ENCODE measurements around the gene KLHL10. TPM values are rescaled to one million over a fixed set of nuclear protein-coding genes. Genes with fewer than 3 reads are reported as not detected.
"Not testable (repeated sequence)": the region's sequence is repeated elsewhere in the genome, so short reads cannot be mapped to it uniquely, and the experiment has no call there.

The KLHL10 gene
- total RNA-seq, 1 experiment from 2014 or later, result not detected

GRCh38 chr17:41813152-41813680, 24.4 kb upstream of the KLHL10 start:
- no peak for DNase-seq (ENCODE audit: low read depth)

GRCh38 chr17:41813699-41814124, 23.9 kb upstream of the KLHL10 start:
- DNase-seq (ENCODE audit: low read depth), result no peak

GRCh38 chr17:41814195-41814594, 23.4 kb upstream of the KLHL10 start:
- DNase-seq (ENCODE audit: low read depth), result no peak

DNA sequence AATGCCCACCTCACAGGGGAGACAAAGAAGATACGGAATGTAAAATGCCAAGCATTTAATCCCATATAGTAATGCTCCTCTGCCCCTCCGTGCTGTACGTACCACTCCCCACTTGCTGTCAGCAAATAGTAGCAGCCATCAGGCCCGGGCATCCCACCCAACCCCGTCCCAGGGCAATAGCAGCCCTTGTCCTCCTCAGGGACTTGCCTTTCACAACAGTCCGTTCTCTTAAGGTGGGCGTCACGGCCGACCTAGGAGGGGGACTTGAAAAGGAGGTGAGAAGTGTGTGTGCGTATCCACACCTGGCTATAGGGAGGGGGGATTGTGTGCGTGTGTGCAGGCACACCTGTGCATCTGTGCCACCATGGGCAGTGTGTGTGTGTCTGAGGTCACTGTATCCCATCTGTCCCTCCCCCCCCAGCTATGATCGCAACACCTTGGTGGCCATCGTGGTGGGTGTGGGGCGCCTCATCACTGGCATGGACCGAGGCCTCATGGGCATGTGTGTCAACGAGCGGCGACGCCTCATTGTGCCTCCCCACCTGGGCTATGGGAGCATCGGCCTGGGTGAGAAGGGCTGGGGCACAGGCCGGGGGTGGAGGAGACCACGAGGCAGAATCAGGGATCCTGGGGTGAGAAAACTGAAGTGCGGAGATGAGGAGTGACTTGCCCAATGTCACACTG, 20.8 kb upstream of the KLHL10 start:
- no peak for DNase-seq (ENCODE audit: low read depth)

GRCh38 chr17:41818024-41818423, 19.6 kb upstream of the KLHL10 start:
- DNase-seq (ENCODE audit: low read depth), result no peak

DNA sequence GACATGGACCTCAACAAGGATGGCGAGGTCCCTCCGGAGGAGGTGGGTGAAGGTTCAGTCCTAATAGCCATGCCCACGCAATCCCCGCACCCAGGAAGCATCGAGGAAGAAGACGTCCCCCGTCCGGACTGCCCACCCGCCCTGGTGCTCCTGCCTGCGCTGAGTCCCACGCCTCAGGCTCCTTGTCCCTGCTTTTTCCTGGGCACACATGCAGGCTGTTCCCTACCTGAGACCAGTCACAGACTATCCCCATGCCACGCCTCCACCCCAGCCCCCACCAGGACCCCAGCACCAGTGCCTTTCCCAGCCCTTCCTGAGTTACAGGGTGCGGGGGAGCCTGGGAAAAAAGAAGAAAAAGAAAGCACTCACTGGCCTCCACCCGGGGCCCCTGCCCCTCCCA, 15.8 kb upstream of the KLHL10 start:
- DNase-seq (ENCODE audit: low read depth), result no peak

GRCh38 chr17:41822216-41823140, 15.1 kb upstream of the KLHL10 start:
- DNase-seq (ENCODE audit: low read depth), result no peak

GRCh38 chr17:41823141-41823524, 14.5 kb upstream of the KLHL10 start:
- DNase-seq (ENCODE audit: low read depth), result no peak

- DNase-seq (ENCODE audit: low read depth), result no peak
These were observed 14.0 kb upstream of the KLHL10 start for GRCh38 chr17:41823580-41823979.

DNA sequence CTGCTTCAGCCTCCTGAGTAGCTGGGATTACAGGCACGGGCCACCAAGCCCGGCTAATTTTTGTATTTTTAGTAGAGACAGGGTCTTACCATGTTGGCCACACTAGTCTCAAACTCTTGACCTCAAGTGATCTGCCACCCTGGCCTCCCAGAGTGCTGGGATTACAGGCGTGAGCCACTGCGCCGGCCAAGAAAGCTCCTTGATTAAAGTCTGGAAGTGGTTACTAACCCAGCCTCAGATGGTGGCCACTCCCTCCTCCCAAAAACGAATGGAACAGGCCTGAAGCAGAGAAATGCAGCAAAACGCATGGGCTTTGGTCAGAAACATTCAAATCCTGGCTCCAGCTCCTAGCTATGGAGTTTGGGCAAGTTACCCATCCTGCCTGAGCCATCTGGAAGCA, 13.5 kb upstream of the KLHL10 start:
- no peak for DNase-seq (ENCODE audit: low read depth)

- DNase-seq (ENCODE audit: low read depth), result no peak
These were observed 12.3 kb upstream of the KLHL10 start for GRCh38 chr17:41825175-41825845.

DNA sequence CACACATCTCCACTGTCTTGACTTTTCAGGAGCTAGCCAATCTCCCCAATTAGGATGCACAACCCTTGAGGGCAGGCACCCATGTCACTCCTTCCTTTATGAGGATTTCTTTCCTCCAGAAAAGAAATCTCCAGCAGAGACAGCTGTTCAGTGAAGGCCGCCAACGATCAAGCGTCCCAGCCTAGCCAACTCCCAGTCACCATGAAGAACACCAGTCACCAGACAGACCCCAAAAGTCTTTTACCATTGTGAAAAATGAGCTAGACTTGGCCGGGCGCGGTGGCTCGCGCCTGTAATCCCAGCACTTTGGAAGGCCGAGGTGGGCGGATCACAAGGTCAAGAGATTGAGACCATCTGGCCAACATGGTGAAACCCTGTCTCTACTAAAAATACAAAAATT, 7.7 kb upstream of the KLHL10 start:
- not testable (repeated sequence) for DNase-seq (ENCODE audit: low read depth)

- no peak for DNase-seq (ENCODE audit: low read depth)
These were observed 2.3 kb upstream of the KLHL10 start for GRCh38 chr17:41835214-41835799.

DNA sequence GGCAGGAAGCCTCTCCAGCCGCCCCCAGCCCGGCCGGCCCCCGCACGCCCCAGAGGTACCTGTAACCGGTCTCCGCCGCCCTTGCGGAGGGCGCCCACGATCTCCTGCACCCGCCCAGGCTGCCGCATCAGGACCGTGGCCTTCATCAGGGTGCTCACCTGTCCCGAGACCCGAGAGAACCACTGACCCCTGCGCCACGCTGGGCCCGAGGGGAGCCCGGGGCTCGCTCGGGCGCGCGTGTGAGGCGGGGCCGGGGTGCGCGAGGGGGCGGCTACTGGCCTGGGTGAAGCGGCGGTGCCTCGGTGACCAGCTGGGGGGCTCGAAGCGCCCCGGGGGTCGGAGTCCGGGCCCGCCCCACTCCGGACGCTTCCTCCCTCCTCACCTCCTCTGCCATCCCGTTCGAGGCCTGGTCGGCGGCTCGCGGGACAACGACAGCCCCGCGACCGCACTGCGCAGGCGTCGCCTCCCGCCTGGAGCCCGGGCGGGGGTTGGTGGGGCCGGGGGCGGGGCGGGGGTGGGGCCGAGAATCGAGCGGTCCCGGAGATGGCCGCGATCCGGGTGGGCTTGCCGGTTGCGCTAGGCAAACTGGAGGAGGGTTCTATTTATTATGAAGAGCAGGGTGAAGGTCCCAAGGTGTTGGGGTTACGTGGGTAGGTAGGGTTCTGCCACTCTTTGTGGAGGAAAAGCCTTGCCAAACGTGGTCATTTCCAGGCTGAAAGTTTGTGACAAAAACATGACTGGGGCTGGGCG, 1.6 kb upstream of the KLHL10 start, which contains the start of gene NT5C3B:
TSS of gene NT5C3B (minus strand) at position 433 of the 750 bp plus-strand sequence. CDS start at position 394, 39 bp downstream.
- DNase-seq (ENCODE audit: low read depth), result peak; percentile 48

GRCh38 chr17:41836550-41837196, 952 bp upstream of the KLHL10 start:
- DNase-seq (ENCODE audit: low read depth), result peak; percentile 14

- DNase-seq (ENCODE audit: low read depth), result not testable (repeated sequence)
These were observed 1.8 kb downstream of the KLHL10 start for GRCh38 chr17:41839448-41839847.

DNA sequence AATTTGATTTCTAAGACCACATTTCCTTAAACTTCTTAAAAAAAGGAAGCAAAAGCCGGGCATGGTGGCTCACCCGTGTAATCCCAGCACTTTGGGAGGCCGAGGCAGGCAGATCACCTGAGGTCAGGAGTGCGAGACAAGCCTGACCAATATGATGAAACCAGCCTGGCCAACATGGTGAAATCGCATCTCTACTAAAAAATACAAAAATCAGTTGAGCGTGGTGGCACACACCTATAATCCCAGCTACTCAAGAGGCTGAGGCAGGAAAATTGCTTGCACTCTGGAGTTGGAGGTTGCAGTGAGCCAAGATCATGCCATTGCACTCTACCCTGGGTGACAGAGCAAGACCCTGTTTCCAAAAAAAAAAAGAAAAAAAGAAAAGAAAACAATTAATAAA, 3.2 kb downstream of the KLHL10 start:
- DNase-seq (ENCODE audit: low read depth), result not testable (repeated sequence)

DNA sequence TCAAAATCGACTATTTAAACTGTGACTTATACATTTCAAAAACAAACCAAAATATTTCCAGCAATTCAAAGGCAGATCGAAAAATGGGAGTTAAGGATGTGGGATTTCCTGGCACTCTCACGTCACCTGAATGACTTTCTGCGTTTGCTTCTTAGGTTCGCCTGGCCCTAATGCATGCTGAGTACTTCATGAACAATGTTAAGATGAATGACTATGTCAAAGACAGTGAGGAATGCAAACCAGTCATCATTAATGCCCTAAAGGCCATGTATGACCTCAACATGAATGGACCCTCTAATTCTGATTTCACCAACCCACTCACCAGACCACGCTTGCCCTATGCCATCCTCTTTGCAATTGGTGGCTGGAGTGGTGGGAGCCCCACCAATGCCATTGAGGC, 7.3 kb downstream of the KLHL10 start:
- DNase-seq (ENCODE audit: low read depth), result peak; percentile 50

DNA sequence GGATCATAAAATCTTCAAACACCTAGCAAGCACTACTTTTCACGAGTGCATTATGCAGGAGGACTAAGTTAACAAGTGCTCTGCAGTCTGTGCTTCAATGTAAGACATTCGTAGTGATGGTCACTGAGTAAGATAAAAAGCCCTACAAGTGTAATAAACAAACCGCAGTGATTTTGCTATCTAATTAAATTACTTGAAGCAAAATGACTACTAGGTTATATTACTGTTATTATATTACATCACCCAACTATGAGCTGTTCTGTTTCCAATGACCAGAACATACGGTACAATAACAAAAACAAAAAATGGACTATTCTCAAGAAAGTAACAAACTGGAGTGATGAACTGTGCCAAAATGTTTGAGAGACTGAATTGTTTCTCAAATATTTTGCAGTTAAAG, 11.2 kb downstream of the KLHL10 start:
- DNase-seq (ENCODE audit: low read depth), result no peak

- no peak for DNase-seq (ENCODE audit: low read depth)
These were observed 11.8 kb downstream of the KLHL10 start for GRCh38 chr17:41849251-41849990.

Measured in RPMI7951 (cell line).